Mesodermal cell (in vitro differentiated cells): ENCODE measurements around the gene ADPRM.
"Not testable (repeated sequence)": the region's sequence is repeated elsewhere in the genome, so short reads cannot be mapped to it uniquely, and the experiment has no call there.

Experiments
- H3K27ac ChIP-seq: 2 replicates; pipeline ENCODE4 v1.7.0; 2013; ENCODE audit warnings: mild to moderate bottlenecking, low read depth, low read length, moderate library complexity; ENCODE audit not compliant: severe bottlenecking
- H3K36me3 ChIP-seq: 2 replicates; pipeline ENCODE4 v1.7.1; 2013; ENCODE audit warnings: mild to moderate bottlenecking, low read length, moderate library complexity; ENCODE audit not compliant: control insufficient read depth, insufficient read depth
- H3K4me1 ChIP-seq: one replicate; pipeline ENCODE4 v1.7.1; 2013; ENCODE audit warnings: mild to moderate bottlenecking, low read length; ENCODE audit not compliant: insufficient read depth, control insufficient read depth, poor library complexity, severe bottlenecking
- H3K4me3 ChIP-seq: 2 replicates; pipeline ENCODE4 v1.7.0; 2013; ENCODE audit warnings: low read length, control low read depth, mild to moderate bottlenecking; ENCODE audit not compliant: insufficient read depth, poor library complexity, severe bottlenecking; ENCODE audit errors: extremely low read depth
- H3K9me3 ChIP-seq: 2 replicates; pipeline ENCODE4 v1.7.1; 2013; ENCODE audit warnings: mild to moderate bottlenecking, low read length, moderate library complexity; ENCODE audit not compliant: control insufficient read depth
- WGBS, 2 experiments: methylation state at CpG; one replicate each; pipeline ENCODE4 v1.1.5; 2013; ENCODE audit warnings: missing lambda C conversion rate in 2 of 2; ENCODE audit not compliant: insufficient coverage in 2 of 2; 5-methylcytosine and 5-hydroxymethylcytosine counted together

The ADPRM gene

GRCh38 chr17:10663231-10663630 lies 34.2 kb upstream of the ADPRM start:
- no peaks in the 10 kb centered on the region for H3K36me3 ChIP-seq
- H3K27ac ChIP-seq: no peak overlapping the region
- H3K9me3 ChIP-seq: no peaks in the 10 kb centered on the region
- 92 to 95% methylated on average over 5 to 6 of the region's 6 CpGs for WGBS, 2 experiments
- no peak overlapping the region for H3K4me3 ChIP-seq
- H3K4me1 ChIP-seq: no peaks in the 10 kb centered on the region

DNA sequence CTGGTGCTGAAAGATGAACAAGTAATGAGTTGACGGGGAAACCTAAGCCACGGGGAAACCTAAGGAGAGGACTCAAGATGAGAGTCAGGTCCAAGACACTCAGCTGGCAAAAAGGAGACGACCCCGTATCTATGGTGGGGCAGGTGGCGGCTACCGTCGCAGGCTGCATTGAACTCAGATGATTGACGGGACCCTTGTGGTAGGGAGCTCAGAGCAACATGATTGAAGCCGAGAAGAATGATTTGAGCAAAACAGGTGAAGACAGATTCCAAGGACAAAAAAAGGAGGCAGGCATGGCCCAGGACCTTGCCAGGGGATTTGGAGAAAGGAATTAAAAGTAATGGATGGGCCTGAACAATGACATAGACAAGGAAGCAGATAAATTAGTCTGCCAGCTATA lies 32.8 kb upstream of the ADPRM start:
- Histone ChIP-seq H3K4me1 (no peaks in the 10 kb centered on the region), H3K36me3 (no peaks in the 10 kb centered on the region), H3K27ac (no peak overlapping the region), H3K4me3 (no peak overlapping the region), H3K9me3 (no peaks in the 10 kb centered on the region)
- WGBS, 2 experiments: 94% methylated on average over 9 of the region's 9 CpGs

DNA sequence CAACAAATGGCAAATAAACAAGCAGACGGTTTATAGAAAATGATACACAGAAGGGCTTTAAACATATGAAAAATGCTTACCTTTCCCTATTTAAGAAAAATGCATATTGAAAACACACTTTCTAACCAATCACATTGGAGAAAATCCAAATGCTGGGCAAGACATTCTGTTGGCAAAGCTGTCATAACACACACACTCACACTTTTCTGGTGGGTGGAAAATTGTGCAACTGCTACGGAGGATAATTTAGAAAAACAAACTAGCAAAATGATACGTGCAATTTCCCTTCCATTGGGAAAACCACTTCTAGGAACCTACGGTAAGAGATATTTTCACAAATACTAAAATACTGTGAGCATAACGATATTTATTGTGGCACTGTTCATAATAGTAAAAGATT lies 30.5 kb upstream of the ADPRM start:
- no CpG with 5 or more reads among the region's 5 CpGs for WGBS, 2 experiments
- Histone ChIP-seq H3K4me3 (no peak overlapping the region), H3K27ac (no peak overlapping the region), H3K9me3 (no peaks in the 10 kb centered on the region), H3K36me3 (no peaks in the 10 kb centered on the region), H3K4me1 (peaks cover 7% of the 10 kb centered on the region)

- H3K4me3 ChIP-seq: no peak overlapping the region
- WGBS, 2 experiments: no CpG with 5 or more reads among the region's 1 CpG
Measured at GRCh38 chr17:10668775-10669174, 28.6 kb upstream of the ADPRM start.

GRCh38 chr17:10673312-10673711 lies 24.1 kb upstream of the ADPRM start:
- H3K27ac ChIP-seq: peak overlapping the region; percentile 73
- no peak overlapping the region for H3K4me3 ChIP-seq
- peaks cover 41% of the 10 kb centered on the region for H3K36me3 ChIP-seq
- peaks cover 7% of the 10 kb centered on the region for H3K4me1 ChIP-seq
- no peaks in the 10 kb centered on the region for H3K9me3 ChIP-seq
- 90 to 94% methylated on average over 11 to 12 of the region's 12 CpGs for WGBS, 2 experiments

More at GRCh38 chr17:10668775-10669174, 28.6 kb upstream of the ADPRM start:
- H3K27ac ChIP-seq: no peak overlapping the region
- no peaks in the 10 kb centered on the region for H3K9me3 ChIP-seq
- peaks cover 3% of the 10 kb centered on the region for H3K36me3 ChIP-seq
- peaks cover 7% of the 10 kb centered on the region for H3K4me1 ChIP-seq

DNA sequence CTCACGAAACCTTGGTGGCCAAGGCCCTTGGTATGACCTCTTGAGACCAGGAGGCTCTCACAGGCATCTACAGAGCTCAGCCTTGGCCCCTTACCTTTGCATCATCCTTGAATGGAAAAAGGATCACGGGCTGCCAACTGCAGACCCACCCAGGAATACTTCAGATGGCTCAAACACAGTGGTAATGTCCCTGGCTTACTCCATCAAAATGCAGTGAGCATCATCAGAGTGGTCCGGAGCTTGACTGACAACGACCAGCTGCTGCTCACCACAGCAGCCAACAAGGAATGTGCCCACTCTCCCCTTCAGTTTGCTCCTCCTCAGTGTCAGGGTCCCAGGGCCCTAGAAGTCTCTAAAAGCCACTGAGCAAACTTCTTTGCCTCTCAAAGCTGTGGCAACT lies 22.7 kb upstream of the ADPRM start:
- peaks cover 7% of the 10 kb centered on the region for H3K4me1 ChIP-seq
- H3K27ac ChIP-seq: no peak overlapping the region
- no peaks in the 10 kb centered on the region for H3K9me3 ChIP-seq
- 100% methylated on average over 4 of the region's 4 CpGs for WGBS, 2 experiments
- H3K36me3 ChIP-seq: peaks cover 54% of the 10 kb centered on the region
- no peak overlapping the region for H3K4me3 ChIP-seq

DNA sequence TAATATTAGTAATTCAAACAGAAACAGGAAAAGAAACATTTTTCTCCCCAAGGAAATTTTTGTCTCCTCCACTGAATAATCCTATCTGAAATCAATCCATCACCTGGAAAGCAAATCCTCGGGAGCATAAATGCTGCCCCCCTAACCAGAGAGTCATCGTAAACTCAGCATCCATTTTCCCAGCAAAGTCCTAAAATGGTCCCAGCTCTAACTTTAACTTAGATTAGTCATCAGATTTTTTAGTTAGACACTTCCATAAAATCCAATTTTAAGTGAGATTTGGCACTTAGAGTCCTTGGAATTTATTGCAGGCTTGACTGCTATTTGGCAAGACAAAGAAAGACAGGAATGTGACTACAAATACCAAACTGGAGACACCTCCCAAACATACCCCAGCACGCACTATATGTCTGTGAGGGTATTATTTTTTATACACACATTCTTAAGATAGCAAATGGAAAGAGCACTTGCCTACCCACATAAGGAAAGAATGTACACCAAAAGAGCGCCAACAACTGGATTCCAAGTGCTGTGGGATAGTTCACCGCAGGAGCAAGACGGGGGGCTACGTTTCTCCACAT lies 15.4 kb upstream of the ADPRM start:
- 92 to 95% methylated on average over 2 to 6 of the region's 7 CpGs for WGBS, 2 experiments
- Histone ChIP-seq H3K27ac (peak overlapping the region; percentile 8), H3K9me3 (no peaks in the 10 kb centered on the region), H3K36me3 (peaks cover 95% of the 10 kb centered on the region), H3K4me1 (no peaks in the 10 kb centered on the region), H3K4me3 (no peak overlapping the region)

DNA sequence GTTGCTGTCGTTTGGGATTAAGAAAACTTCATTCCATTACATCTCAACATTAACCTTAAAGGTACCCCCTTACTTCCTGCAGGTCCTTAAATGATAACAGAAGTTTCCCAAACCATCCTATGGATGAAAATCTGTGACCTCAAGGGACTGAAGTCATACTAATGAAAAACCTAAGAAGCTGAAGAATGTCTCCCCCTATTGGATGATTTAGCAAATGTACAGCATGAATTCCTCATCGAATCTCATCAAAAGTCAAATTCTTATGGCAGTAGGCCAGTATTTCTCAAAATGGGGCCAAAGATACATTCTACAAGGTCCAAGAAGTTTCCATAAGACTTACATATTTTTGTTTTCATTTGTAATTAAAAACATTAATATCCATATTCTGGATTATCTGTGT lies 13.5 kb upstream of the ADPRM start:
- H3K4me3 ChIP-seq: no peak overlapping the region
- 90% methylated on average over 2 of the region's 2 CpGs; no CpG with 5 or more reads in 1 of the 2 experiments for WGBS, 2 experiments
- peaks cover 86% of the 10 kb centered on the region for H3K36me3 ChIP-seq
- no peaks in the 10 kb centered on the region for H3K4me1 ChIP-seq
- no peak overlapping the region for H3K27ac ChIP-seq
- no peaks in the 10 kb centered on the region for H3K9me3 ChIP-seq

DNA sequence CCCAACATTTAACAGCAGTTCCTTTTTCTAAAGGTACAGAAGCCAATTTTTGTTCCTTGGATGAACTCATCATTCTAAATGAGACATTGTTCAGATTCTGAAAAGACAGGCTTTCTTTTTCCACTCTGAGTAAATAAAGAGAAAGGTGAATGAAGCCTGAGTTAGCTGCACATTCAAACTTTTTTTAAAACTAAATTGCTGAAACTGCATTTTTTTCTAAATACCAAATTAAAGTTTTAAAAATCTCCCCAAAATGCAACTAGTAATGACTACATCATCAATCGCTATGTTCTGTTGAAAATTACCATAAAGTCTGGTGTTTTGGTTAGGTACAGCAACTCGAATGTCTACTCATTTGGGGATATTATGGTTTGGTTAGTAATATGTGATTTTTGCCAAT lies 9.9 kb upstream of the ADPRM start:
- Histone ChIP-seq H3K4me3 (no peak overlapping the region), H3K4me1 (no peaks in the 10 kb centered on the region), H3K27ac (no peak overlapping the region), H3K36me3 (peaks cover 82% of the 10 kb centered on the region), H3K9me3 (no peaks in the 10 kb centered on the region)
- no CpG with 5 or more reads among the region's 2 CpGs for WGBS, 2 experiments

DNA sequence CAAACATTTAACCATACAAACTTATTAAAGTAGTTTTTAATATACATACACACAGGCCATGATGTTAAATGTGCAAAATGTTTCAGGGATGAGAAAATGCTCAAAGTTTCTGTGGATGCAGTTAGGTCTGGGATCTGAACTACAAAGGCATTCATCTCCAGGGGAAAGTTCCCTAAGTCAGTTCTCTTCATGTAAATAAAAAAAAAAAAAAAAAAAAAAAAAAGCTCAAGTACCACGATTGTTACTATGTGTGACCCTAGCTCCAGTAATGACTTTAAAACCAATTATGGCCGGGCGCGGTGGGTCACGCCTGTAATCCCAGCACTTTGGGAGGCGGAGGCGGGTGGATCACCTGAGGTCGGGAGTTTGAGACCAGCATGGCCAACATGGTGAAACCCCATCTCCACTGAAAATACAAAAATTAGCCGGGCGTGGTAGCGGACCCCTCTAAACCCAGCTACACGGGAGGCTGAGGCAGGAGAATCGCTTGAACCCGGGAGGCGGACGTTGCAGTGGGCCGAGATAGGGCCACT lies 1.5 kb upstream of the ADPRM start:
- not testable (repeated sequence) for H3K27ac ChIP-seq, H3K4me1 ChIP-seq, H3K9me3 ChIP-seq
- peaks cover 42% of the 10 kb centered on the region for H3K36me3 ChIP-seq
- peak overlapping the region; percentile 88 for H3K4me3 ChIP-seq
- 73 to 86% methylated on average over 16 of the region's 17 CpGs for WGBS, 2 experiments

- WGBS, 2 experiments: 57 to 72% methylated on average over 6 to 7 of the region's 18 CpGs
- Histone ChIP-seq H3K4me3 (peak overlapping the region; percentile 88), H3K4me1 (peaks cover 9% of the 10 kb centered on the region), H3K9me3 (no peaks in the 10 kb centered on the region), H3K36me3 (peaks cover 20% of the 10 kb centered on the region), H3K27ac (peak overlapping the region; percentile 94)
Measured at GRCh38 chr17:10698096-10698818, 863 bp downstream of the ADPRM start.
